K562 (cell line): Measurements from ENCODE around the gene ZKSCAN4. TPM values are rescaled to one million over a fixed set of nuclear protein-coding genes. Genes with fewer than 3 reads are reported as not detected.
A peak's percentile ranks its signal among the peaks of the same experiment; 100 is the strongest.

Experiments
- CBFA2T3 ChIP-seq: fragments of 450-650 bp; IDR thresholded peaks from 2 replicates; pipeline ENCODE4 v1.6.1; 2017
- CBX3 ChIP-seq, 2 experiments: IDR thresholded peaks; 1 replicate in 1 of 2; 2 replicates in 1 of 2; pipeline ENCODE4 v1.6.1; 2012; ENCODE audit warnings: inconsistent platforms in 2 of 2, low read length in 2 of 2, borderline replicate concordance in 1 of 2, control low read depth in 1 of 2
- FIP1L1 ChIP-seq: fragments of 200-400 bp; formaldehyde crosslinking; IDR thresholded peaks from 2 replicates; pipeline ENCODE4 v1.6.1; 2018; ENCODE audit warnings: mild to moderate bottlenecking, low read depth, low read length; ENCODE audit not compliant: poor library complexity, severe bottlenecking
- HSF4 ChIP-seq: fragments of 250-450 bp; sonication (Bioruptor Pico); IDR thresholded peaks from 2 replicates; pipeline ENCODE4 v2.1.2; 2022; ENCODE audit warnings: mild to moderate bottlenecking, moderate library complexity, borderline replicate concordance
- PHF21A ChIP-seq: fragments of 450-650 bp; IDR thresholded peaks from 2 replicates; pipeline ENCODE4 v1.6.1; 2017; ENCODE audit warnings: low read depth, borderline replicate concordance
- SIRT6 ChIP-seq: IDR thresholded peaks from one replicate; pipeline ENCODE4 v1.6.1; 2012; ENCODE audit warnings: low read depth, mild to moderate bottlenecking, control low read depth, inconsistent platforms, low read length, moderate library complexity
- SMARCE1 ChIP-seq: fragments of 450-650 bp; IDR thresholded peaks from 2 replicates; pipeline ENCODE4 v1.7.1; 2016; ENCODE audit warnings: mild to moderate bottlenecking
- polyA plus RNA-seq, 8 experiments: library from polyadenylated mRNA; depleted of rRNA in 4 of 8; stranded (reverse) in 5 of 8; unstranded in 3 of 8; fragments of >200 nt; fragmentation: Nextera tagmentation in 2 of 8; fragmentation: Illumina TruSeq in 1 of 8; extraction: Ambion mirVana in 2 of 8; extraction: Trizol in 1 of 8; gene quantifications; 2 replicates each; pipeline versions ENCODE4 v1.2.1 to v1.2.3, GENCODE V29; 2011 to 2014; ENCODE audit warnings: inconsistent platforms in 1 of 8, missing spikeins in 1 of 8
- total RNA-seq, 7 experiments: library from RNA; depleted of rRNA in 6 of 7; stranded (reverse); fragments of >200 nt in 6 of 7; fragmentation: Illumina TruSeq in 2 of 7; extraction: Trizol in 2 of 7; gene quantifications; 2 replicates each; pipeline versions ENCODE4 v1.2.1 to v1.2.3, GENCODE V29; 2011 to 2021; ENCODE audit warnings: low replicate concordance in 1 of 7
- TF ChIP-seq, protein P1 (sequence below): sonication (generic); formaldehyde crosslinking; IDR thresholded peaks from 2 replicates; pipeline ENCODE4 v1.8.0; 2022; ENCODE audit warnings: mild to moderate bottlenecking, missing genetic modification reagents
- TF ChIP-seq, protein P2 (sequence below): fragments of 450-650 bp; formaldehyde crosslinking; IDR thresholded peaks from 2 replicates; pipeline ENCODE4 v1.4.0; 2022; ENCODE audit warnings: missing genetic modification characterization
- TF ChIP-seq, protein P3 (sequence below): fragments of 200-800 bp; sonication (Bioruptor generic); IDR thresholded peaks from 2 replicates; pipeline ENCODE4 v1.6.1; 2017; ENCODE audit warnings: missing genetic modification characterization, missing compliant biosample characterization
- TF ChIP-seq, protein P4 (sequence below): fragments of 250-450 bp; sonication (Bioruptor Pico); IDR thresholded peaks from 2 replicates; pipeline ENCODE4 v1.5.1; 2021; ENCODE audit warnings: mild to moderate bottlenecking
- TF ChIP-seq, protein P5 (sequence below), 2 experiments: fragments of 450-650 bp; IDR thresholded peaks; 2 replicates each; pipeline ENCODE4 v1.6.1; 2018; ENCODE audit warnings: mild to moderate bottlenecking in 2 of 2, low read depth in 1 of 2; ENCODE audit not compliant: partially characterized antibody in 2 of 2

Gene ZKSCAN4
- total and polyA plus RNA-seq, 9 of the 15 experiments (the other 6 are each of a cell fraction or from before 2014, with no cell fraction given), result 1.2 to 5.3 (median 4.7) TPM

DNA sequence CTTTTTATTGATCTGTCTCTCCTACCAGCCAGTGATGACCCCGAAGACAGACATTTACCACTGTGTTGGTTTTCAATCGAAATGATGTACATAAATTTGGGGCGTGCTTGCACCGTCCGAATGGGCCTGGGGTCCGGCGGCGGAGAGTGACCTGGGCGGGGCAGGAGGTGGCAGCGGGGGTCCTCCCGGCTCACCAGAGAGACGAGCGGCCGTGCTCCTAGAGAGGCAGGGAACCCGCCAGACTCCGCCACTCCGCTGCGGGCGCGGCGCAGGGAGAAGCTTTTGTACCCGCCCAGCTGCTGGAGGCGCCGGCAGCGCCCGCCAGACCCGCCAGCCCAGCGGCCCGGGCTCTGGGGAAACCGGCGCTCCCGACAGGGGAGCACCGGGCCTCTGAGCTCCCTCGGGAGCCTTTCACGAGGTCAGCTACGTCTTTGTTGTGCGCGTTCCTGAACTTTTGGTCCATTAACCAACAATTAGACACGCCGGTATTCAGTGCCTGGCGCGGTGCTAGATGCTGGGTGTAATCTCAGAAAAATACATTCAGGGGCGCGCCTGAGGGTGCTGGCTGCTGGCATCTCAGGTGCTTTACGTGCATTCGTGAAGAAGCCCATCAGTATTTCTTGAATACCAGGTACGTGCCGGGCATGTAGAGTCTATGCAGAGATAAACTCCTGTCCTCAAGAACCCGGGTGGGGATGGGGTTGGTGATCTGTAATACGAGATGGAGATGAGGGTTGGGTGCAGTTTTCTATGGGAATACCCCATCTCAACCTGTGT is 29.4 kb upstream of the ZKSCAN4 start, which contains the start of gene PGBD1 (continued):
- TF ChIP-seq, protein P1, sequence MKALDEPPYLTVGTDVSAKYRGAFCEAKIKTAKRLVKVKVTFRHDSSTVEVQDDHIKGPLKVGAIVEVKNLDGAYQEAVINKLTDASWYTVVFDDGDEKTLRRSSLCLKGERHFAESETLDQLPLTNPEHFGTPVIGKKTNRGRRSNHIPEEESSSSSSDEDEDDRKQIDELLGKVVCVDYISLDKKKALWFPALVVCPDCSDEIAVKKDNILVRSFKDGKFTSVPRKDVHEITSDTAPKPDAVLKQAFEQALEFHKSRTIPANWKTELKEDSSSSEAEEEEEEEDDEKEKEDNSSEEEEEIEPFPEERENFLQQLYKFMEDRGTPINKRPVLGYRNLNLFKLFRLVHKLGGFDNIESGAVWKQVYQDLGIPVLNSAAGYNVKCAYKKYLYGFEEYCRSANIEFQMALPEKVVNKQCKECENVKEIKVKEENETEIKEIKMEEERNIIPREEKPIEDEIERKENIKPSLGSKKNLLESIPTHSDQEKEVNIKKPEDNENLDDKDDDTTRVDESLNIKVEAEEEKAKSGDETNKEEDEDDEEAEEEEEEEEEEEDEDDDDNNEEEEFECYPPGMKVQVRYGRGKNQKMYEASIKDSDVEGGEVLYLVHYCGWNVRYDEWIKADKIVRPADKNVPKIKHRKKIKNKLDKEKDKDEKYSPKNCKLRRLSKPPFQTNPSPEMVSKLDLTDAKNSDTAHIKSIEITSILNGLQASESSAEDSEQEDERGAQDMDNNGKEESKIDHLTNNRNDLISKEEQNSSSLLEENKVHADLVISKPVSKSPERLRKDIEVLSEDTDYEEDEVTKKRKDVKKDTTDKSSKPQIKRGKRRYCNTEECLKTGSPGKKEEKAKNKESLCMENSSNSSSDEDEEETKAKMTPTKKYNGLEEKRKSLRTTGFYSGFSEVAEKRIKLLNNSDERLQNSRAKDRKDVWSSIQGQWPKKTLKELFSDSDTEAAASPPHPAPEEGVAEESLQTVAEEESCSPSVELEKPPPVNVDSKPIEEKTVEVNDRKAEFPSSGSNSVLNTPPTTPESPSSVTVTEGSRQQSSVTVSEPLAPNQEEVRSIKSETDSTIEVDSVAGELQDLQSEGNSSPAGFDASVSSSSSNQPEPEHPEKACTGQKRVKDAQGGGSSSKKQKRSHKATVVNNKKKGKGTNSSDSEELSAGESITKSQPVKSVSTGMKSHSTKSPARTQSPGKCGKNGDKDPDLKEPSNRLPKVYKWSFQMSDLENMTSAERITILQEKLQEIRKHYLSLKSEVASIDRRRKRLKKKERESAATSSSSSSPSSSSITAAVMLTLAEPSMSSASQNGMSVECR (CRISPR knock-in tag), result peak; percentile 63; the same call in 1 of the 2 replicates
- TF ChIP-seq CBX3 (IDR thresholded peaks at IDR 0.05; ENCODE audit: borderline replicate concordance in 1 of 2, low read length in 2 of 2), result 0 out of 3 replicates have a peak, but pooled peaks of 1 of the 2 experiments have one; percentile 25
- TF ChIP-seq, protein P2, sequence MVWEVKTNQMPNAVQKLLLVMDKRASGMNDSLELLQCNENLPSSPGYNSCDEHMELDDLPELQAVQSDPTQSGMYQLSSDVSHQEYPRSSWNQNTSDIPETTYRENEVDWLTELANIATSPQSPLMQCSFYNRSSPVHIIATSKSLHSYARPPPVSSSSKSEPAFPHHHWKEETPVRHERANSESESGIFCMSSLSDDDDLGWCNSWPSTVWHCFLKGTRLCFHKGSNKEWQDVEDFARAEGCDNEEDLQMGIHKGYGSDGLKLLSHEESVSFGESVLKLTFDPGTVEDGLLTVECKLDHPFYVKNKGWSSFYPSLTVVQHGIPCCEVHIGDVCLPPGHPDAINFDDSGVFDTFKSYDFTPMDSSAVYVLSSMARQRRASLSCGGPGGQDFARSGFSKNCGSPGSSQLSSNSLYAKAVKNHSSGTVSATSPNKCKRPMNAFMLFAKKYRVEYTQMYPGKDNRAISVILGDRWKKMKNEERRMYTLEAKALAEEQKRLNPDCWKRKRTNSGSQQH, result no peak
- TF ChIP-seq, protein P3, sequence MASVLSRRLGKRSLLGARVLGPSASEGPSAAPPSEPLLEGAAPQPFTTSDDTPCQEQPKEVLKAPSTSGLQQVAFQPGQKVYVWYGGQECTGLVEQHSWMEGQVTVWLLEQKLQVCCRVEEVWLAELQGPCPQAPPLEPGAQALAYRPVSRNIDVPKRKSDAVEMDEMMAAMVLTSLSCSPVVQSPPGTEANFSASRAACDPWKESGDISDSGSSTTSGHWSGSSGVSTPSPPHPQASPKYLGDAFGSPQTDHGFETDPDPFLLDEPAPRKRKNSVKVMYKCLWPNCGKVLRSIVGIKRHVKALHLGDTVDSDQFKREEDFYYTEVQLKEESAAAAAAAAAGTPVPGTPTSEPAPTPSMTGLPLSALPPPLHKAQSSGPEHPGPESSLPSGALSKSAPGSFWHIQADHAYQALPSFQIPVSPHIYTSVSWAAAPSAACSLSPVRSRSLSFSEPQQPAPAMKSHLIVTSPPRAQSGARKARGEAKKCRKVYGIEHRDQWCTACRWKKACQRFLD (CRISPR knock-in tag), result no peak
- TF ChIP-seq SIRT6, result no peak
- 0 out of 2 replicates have a peak, but pooled peaks have one; percentile 8 for TF ChIP-seq CBFA2T3
- TF ChIP-seq, protein P4, sequence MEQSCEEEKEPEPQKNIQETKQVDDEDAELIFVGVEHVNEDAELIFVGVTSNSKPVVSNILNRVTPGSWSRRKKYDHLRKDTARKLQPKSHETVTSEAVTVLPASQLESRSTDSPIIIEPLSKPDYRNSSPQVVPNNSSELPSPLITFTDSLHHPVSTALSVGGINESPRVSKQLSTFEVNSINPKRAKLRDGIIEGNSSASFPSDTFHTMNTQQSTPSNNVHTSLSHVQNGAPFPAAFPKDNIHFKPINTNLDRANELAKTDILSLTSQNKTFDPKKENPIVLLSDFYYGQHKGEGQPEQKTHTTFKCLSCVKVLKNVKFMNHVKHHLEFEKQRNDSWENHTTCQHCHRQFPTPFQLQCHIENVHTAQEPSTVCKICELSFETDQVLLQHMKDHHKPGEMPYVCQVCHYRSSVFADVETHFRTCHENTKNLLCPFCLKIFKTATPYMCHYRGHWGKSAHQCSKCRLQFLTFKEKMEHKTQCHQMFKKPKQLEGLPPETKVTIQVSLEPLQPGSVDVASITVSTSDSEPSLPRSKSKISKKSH (CRISPR knock-in tag), result no peak
- no peak for TF ChIP-seq FIP1L1
- TF ChIP-seq SMARCE1, result 0 out of 2 replicates have a peak, but pooled peaks have one; percentile 14
- TF ChIP-seq PHF21A, result no peak
- TF ChIP-seq, protein P5, sequence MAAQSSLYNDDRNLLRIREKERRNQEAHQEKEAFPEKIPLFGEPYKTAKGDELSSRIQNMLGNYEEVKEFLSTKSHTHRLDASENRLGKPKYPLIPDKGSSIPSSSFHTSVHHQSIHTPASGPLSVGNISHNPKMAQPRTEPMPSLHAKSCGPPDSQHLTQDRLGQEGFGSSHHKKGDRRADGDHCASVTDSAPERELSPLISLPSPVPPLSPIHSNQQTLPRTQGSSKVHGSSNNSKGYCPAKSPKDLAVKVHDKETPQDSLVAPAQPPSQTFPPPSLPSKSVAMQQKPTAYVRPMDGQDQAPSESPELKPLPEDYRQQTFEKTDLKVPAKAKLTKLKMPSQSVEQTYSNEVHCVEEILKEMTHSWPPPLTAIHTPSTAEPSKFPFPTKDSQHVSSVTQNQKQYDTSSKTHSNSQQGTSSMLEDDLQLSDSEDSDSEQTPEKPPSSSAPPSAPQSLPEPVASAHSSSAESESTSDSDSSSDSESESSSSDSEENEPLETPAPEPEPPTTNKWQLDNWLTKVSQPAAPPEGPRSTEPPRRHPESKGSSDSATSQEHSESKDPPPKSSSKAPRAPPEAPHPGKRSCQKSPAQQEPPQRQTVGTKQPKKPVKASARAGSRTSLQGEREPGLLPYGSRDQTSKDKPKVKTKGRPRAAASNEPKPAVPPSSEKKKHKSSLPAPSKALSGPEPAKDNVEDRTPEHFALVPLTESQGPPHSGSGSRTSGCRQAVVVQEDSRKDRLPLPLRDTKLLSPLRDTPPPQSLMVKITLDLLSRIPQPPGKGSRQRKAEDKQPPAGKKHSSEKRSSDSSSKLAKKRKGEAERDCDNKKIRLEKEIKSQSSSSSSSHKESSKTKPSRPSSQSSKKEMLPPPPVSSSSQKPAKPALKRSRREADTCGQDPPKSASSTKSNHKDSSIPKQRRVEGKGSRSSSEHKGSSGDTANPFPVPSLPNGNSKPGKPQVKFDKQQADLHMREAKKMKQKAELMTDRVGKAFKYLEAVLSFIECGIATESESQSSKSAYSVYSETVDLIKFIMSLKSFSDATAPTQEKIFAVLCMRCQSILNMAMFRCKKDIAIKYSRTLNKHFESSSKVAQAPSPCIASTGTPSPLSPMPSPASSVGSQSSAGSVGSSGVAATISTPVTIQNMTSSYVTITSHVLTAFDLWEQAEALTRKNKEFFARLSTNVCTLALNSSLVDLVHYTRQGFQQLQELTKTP (IDR thresholded peaks at IDR 0.05; ENCODE audit: low read depth in 1 of 2, partially characterized antibody in 2 of 2), result peak in 1 of 2 experiments; percentile 55
- 0 out of 2 replicates have a peak, but pooled peaks have one; percentile 30 for TF ChIP-seq HSF4 (CRISPR knock-in tag)
